ENCODE data around the gene FAM184B.

- TF ChIP-seq CTCF (IDR thresholded peaks at IDR 0.05) (no peak), POLR2A (IDR thresholded peaks at IDR 0.05) (no peak)
Observed at GRCh38 chr4:17708992-17709762, 72.2 kb downstream of the FAM184B start.
